Effector memory CD4-positive, alpha-beta T cell (primary cell): ENCODE measurements around the gene SLC51B.

Source experiments
- DNase-seq, 3 donors: peaks; one replicate each; pipeline ENCODE4 v3.0.0-alpha.2; 2020
- H3K27ac ChIP-seq: 2 replicates; pipeline ENCODE4 v1.7.0; 2013; ENCODE audit warnings: mild to moderate bottlenecking, low read length, moderate library complexity; ENCODE audit not compliant: insufficient read depth, poor library complexity, severe bottlenecking
- H3K27me3 ChIP-seq: replicated peaks from 2 replicates; pipeline ENCODE4 v1.7.0; 2013; ENCODE audit warnings: mild to moderate bottlenecking, low read length; ENCODE audit not compliant: insufficient read depth, control insufficient read depth, poor library complexity, severe bottlenecking
- H3K36me3 ChIP-seq: 2 replicates; pipeline ENCODE4 v1.7.0; 2013; ENCODE audit warnings: mild to moderate bottlenecking, low read length, moderate library complexity; ENCODE audit not compliant: control insufficient read depth, insufficient read depth
- H3K4me1 ChIP-seq: 2 replicates; pipeline ENCODE4 v1.7.0; 2013; ENCODE audit warnings: low read length, mild to moderate bottlenecking; ENCODE audit not compliant: control insufficient read depth, insufficient read depth, poor library complexity, severe bottlenecking
- H3K4me3 ChIP-seq: 2 replicates; pipeline ENCODE4 v1.7.0; 2013; ENCODE audit warnings: low read length, low read depth, mild to moderate bottlenecking; ENCODE audit not compliant: insufficient read depth, poor library complexity, severe bottlenecking
- H3K9me3 ChIP-seq: 2 replicates; pipeline ENCODE4 v1.7.0; 2013; ENCODE audit warnings: mild to moderate bottlenecking, low read length, moderate library complexity; ENCODE audit not compliant: control insufficient read depth

Gene SLC51B

GRCh38 chr15:65079580-65079979 lies 34.4 kb downstream of the SLC51B start:
- no peak overlapping the region for H3K4me3 ChIP-seq
- no peak overlapping the region for H3K27ac ChIP-seq
- peaks cover 7% of the 10 kb centered on the region for H3K4me1 ChIP-seq
- H3K27me3 ChIP-seq: peaks cover 9% of the 10 kb centered on the region
- H3K9me3 ChIP-seq: no peaks in the 10 kb centered on the region
- DNase-seq: no peak
- H3K36me3 ChIP-seq: no peaks in the 10 kb centered on the region

- Histone ChIP-seq H3K4me1 (peaks cover 7% of the 10 kb centered on the region), H3K9me3 (no peaks in the 10 kb centered on the region), H3K36me3 (no peaks in the 10 kb centered on the region), H3K4me3 (no peak overlapping the region), H3K27me3 (peaks cover 9% of the 10 kb centered on the region), H3K27ac (no peak overlapping the region)
- DNase-seq: no peak
These were observed 36.1 kb downstream of the SLC51B start for GRCh38 chr15:65081270-65081669.

DNA sequence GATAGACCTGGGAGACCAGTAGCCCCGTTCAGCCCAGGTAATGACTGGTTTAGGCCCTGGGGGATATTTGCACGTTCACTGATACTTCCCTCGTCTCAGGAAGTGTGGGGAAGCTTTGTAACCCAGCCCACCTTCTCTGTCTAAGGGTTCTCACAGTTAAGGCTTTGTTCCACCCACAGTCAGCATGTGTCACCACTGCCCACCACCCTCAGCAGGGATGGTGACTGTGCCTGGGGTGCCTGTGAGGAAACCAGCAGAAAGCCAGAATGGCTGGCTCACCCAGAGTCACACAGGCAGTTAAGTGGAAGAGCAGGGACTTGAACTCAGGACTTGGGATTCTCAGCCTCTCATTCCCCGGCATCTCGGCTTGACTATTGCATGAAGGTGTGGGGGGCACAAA lies 36.6 kb downstream of the SLC51B start:
- no peak overlapping the region for H3K27ac ChIP-seq
- H3K27me3 ChIP-seq: peaks cover 9% of the 10 kb centered on the region
- peaks cover 7% of the 10 kb centered on the region for H3K4me1 ChIP-seq
- no peaks in the 10 kb centered on the region for H3K36me3 ChIP-seq
- no peaks in the 10 kb centered on the region for H3K9me3 ChIP-seq
- H3K4me3 ChIP-seq: no peak overlapping the region
- no peak for DNase-seq

DNA sequence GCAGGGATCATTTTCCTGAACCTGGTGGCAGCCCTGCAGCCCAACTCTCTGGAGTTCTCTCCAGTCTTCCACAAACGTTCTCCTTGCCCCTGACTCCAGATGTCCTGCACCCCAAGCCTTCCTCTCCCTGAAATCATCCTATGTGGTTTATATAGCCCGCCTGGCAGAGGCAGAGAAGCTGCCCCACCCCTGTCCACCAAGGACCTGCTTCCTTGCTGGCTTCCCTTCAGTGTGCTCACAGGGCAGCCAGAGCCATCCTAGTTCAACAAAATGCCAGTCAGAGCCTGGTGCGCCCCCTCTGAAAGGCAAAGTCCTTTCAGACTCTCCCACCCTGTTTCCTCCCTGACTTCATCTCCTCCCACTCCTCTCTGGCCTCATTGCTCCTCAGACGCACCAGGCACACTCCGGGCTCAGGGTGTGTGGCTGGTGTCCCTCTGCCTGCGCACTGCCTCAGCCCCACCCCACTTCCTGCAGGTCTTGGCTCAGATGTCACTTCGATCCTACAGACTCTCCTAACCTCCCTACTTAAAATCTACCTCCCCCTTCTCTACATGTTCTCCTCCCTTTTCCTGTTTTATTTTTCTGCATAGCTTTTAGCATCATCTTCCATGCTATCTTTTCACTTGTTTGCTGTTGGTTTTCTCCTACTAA lies 37.2 kb downstream of the SLC51B start:
- Histone ChIP-seq H3K9me3 (no peaks in the 10 kb centered on the region), H3K4me1 (peaks cover 7% of the 10 kb centered on the region), H3K4me3 (no peak overlapping the region), H3K27ac (no peak overlapping the region), H3K27me3 (peaks cover 8% of the 10 kb centered on the region), H3K36me3 (no peaks in the 10 kb centered on the region)
- DNase-seq: no peak

GRCh38 chr15:65083262-65083701 lies 38.1 kb downstream of the SLC51B start:
- Histone ChIP-seq H3K36me3 (no peaks in the 10 kb centered on the region), H3K4me3 (no peak overlapping the region), H3K4me1 (peaks cover 7% of the 10 kb centered on the region), H3K9me3 (no peaks in the 10 kb centered on the region), H3K27me3 (peaks cover 5% of the 10 kb centered on the region), H3K27ac (no peak overlapping the region)
- DNase-seq: no peak

- peaks cover 7% of the 10 kb centered on the region for H3K4me1 ChIP-seq
- H3K27ac ChIP-seq: no peak overlapping the region
- DNase-seq: no peak
- peaks cover 5% of the 10 kb centered on the region for H3K27me3 ChIP-seq
- H3K4me3 ChIP-seq: no peak overlapping the region
- no peaks in the 10 kb centered on the region for H3K36me3 ChIP-seq
- H3K9me3 ChIP-seq: no peaks in the 10 kb centered on the region
These were observed 39.5 kb downstream of the SLC51B start for GRCh38 chr15:65084500-65085206.

DNA sequence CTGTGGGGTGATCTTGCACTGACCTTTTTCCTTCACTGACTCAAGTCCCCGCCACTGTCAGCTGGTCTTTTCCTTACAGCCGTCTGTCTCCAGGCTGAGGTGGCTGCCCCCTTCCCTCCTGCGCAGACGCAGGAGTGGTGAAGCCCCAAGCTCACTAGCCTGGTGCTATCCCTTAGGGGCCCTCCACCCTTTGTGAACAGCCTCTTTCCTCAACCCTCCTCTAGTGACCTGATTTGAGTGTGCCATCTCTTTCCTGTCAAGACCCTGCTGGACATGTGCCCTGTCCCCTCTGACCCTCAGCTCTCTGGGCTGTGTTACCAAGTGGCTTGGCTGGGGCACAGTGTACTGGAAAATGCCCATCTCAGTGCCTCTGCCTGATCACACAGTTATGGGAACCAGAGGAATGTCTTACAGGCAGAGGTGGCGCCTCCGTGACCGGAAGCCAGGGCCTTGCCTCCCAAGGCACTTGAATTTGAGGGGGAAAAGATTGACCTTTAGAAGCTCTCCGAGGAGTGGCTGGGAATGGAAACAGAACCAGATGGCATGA lies 40.1 kb downstream of the SLC51B start:
- no peaks in the 10 kb centered on the region for H3K36me3 ChIP-seq
- H3K4me1 ChIP-seq: peaks cover 7% of the 10 kb centered on the region
- no peaks in the 10 kb centered on the region for H3K9me3 ChIP-seq
- no peak for DNase-seq
- no peak overlapping the region for H3K27ac ChIP-seq
- H3K27me3 ChIP-seq: peaks cover 5% of the 10 kb centered on the region
- no peak overlapping the region for H3K4me3 ChIP-seq

DNA sequence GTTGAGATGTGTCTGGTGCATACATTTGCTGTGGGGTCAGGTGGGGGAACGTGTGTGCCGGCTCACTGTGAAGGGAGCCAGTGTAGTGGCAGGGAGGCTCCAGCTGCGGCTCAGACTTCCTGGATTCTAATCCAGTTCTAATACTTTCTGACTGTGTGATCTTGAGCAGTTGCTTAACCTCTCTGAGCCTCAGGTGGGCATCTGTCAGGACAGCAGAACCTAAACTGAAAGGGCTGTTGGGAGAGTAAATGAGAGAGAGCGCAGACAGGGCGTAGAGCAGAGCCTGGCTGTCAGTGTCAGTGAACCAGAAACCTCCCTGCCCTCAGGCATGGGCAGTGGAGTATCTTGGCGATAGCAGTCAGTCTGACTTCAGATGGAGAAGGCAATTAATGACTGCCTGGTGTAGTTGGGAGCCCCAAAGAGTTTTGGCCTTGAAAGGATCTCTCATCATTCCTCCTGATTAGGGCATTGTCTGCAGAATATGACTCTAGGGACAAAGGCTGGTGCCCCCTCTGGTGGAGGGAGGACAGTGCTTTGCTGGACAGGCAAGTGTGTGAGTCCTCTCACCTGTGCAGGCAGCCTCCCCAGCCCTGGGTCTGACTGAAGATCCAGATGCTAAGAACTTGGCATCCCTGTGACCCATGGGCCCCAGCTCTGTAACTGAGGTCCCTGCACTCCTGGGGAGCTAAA lies 40.9 kb downstream of the SLC51B start:
- DNase-seq: no peak

DNA sequence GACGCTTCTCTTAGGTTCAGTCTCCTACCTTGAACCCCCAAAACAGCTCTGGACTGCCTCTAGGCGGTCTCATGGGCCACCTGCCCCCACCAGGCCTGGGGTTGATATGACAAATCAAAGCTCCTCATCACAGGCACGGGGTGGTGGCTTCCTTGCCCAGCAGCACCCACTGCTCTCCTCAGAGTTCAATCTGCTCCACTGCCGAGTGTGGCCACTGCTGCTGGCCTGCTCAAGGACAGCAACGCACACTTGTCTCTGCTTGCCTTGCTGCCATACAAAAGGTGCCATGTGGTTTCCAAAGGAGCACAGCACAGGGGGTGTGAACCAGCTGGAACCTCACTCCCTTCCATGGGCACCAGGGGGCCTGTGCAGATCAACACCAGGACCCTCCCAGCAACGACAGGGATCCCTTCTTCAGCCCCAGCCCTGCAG lies 41.5 kb downstream of the SLC51B start:
- DNase-seq: no peak
- no peaks in the 10 kb centered on the region for H3K9me3 ChIP-seq
- H3K36me3 ChIP-seq: no peaks in the 10 kb centered on the region
- peaks cover 7% of the 10 kb centered on the region for H3K4me1 ChIP-seq
- H3K4me3 ChIP-seq: no peak overlapping the region
- H3K27me3 ChIP-seq: peaks cover 5% of the 10 kb centered on the region
- H3K27ac ChIP-seq: no peak overlapping the region

More for the DNA sequence above, 40.9 kb downstream of the SLC51B start:
- no peak overlapping the region for H3K4me3 ChIP-seq
- no peaks in the 10 kb centered on the region for H3K9me3 ChIP-seq
- H3K27me3 ChIP-seq: peaks cover 5% of the 10 kb centered on the region
- peaks cover 7% of the 10 kb centered on the region for H3K4me1 ChIP-seq
- H3K36me3 ChIP-seq: no peaks in the 10 kb centered on the region
- no peak overlapping the region for H3K27ac ChIP-seq

DNA sequence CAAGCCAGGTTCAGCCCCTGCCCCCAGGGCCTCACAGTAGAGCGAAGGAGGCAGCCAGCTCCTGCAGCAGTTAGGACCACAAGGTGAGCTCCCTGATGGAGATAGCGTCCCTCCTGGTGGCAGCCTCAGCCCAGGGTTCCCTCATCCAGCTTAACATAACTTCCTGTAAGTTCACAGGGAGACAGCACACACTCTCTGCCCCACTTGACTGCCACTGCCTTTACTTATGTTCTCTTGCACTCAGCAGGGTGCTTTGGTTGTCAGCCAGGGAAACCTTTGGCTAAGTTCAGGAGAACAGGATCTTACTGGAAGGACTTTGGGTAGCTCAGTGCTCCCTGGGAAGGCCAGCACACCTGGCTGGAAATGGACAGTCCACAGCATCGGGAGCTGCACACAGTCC lies 42.2 kb downstream of the SLC51B start:
- H3K9me3 ChIP-seq: no peaks in the 10 kb centered on the region
- H3K4me3 ChIP-seq: no peak overlapping the region
- no peaks in the 10 kb centered on the region for H3K36me3 ChIP-seq
- H3K27me3 ChIP-seq: peaks cover under 1% of the 10 kb centered on the region
- H3K27ac ChIP-seq: no peak overlapping the region
- no peak for DNase-seq
- peaks cover 2% of the 10 kb centered on the region for H3K4me1 ChIP-seq
